GM19324 (cell line): ENCODE data around the gene C2CD5.
A peak's percentile ranks its signal among the peaks of the same experiment; 100 is the strongest.
"Not testable (repeated sequence)": the region's sequence is repeated elsewhere in the genome, so short reads cannot be mapped to it uniquely, and the experiment has no call there.

Experiments
- ATAC-seq: cut with Tn5 transposase; IDR thresholded peaks from one replicate; pipeline ENCODE4 v1.9.1; 2021; ENCODE audit warnings: mild to moderate bottlenecking, moderate library complexity; ENCODE audit not compliant: unreplicated experiment, low FRiP score

Gene C2CD5

DNA sequence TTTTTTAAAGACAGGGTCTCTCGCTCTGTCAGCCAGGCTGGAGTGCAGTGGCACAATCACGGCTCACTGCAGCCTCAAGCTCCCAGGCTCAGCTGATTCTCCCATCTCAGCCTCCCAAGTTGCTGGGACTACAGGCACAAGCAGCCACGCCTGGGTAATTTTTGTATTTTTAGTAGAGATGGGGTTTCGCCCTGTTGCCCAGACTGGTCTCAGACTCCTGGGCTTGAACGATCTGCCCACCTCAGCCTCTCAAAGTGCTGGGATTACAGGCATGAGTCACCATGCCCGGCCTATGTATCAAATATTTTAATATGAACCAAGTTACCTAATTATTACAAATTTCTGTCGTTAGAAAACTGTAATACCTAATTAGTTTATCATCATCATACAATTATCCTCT, 63.5 kb downstream of the C2CD5 start:
- not testable (repeated sequence) for ATAC-seq

- no peak for ATAC-seq
Observed at GRCh38 chr12:22480016-22480415, 64.3 kb downstream of the C2CD5 start.

- ATAC-seq: no peak
Observed at GRCh38 chr12:22477894-22478287, 66.5 kb downstream of the C2CD5 start.

GRCh38 chr12:22477166-22477893, 67.0 kb downstream of the C2CD5 start:
- ATAC-seq: no peak

DNA sequence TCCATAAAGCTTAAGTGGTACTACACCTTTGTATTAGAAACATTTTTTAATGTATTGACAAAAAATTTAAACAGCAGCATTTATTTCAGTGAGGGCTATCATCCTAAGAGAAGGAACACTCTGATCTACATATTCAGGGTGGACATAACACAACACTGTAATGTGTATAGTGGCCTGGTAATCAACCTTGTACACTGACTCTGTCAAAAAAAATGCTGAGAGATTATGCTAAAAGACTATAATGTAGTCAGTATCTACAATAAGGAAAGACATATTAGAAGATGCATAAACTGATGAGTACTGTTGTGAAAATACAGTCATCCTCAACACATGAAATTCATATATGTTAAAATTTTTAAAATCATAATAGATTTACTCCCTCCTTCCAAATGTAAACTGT, 68.2 kb downstream of the C2CD5 start:
- ATAC-seq: no peak

DNA sequence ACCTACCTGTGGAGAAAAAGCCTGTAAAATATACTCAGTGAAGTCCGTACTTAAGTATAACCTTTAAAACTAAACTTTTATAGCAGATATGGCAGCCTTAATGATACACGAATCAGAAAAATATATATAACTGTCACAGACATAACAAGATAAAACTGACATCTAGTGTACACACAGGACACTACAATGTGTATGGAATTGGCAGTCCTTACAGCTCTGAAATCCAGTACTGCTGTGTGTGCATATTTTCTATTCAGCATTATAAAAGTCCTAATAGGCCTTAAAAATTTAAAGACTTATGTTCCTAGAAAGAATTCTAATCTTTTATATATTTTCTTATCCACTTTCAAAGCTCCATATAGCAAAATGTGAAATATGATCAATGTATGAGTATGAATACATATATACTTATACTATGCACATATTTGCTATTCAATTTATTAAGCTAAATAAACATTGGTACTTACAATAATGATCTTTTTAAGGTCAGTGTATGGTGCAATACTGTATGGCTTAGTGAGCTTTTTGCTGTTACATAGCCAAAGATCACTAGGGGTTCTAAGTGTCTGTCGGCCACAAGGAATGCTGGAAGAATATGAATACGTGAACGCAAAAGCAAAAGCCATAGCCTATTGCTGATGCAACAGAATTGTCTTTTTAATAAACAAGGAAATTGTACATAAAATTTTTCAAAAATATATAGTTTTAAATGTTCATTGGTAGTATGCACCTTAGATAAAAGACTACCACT, 69.2 kb downstream of the C2CD5 start:
- no peak for ATAC-seq

DNA sequence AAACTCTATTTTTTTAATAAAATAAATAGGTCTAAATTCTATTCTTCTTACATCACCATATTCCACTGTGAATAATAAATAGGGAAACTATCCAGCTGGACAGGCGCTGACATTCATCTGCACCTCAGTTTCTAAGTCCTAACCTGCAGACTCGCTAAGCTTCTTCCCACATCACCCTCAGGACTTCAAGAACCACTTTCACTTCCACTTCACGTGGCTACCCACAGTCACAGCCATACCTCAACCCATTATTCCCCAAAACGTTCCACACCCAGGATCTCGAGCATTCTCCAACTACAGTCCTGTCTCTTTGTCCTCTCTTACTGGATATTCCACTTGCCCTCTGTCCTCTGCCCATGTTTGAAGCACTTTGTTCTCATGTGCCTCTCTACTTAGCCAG, 71.1 kb downstream of the C2CD5 start:
- ATAC-seq: no peak

GRCh38 chr12:22467190-22467589, 77.2 kb downstream of the C2CD5 start:
- no peak for ATAC-seq

DNA sequence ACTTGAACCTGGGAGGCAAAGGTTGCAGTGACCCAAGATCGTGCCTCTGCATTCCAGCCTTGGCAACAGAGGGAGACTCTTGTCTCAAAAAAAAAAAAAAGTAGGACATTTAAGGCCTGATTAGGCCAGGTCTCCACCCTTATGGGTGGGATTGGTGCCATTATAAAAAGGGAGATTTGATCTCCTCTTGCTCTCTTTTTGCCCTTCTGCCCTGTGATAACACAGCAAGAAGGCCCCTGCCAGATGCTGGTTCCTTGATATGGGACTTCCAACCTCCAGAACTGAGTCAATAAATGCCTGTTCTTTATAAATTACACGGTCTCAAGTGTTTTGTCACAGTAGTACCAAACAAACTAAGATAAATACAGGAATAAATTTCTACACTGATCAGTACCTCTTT, 81.0 kb downstream of the C2CD5 start:
- no peak for ATAC-seq

GRCh38 chr12:22461786-22462185, 82.6 kb downstream of the C2CD5 start:
- no peak for ATAC-seq

GRCh38 chr12:22459838-22460490, 84.4 kb downstream of the C2CD5 start:
- ATAC-seq: peak; percentile 75

DNA sequence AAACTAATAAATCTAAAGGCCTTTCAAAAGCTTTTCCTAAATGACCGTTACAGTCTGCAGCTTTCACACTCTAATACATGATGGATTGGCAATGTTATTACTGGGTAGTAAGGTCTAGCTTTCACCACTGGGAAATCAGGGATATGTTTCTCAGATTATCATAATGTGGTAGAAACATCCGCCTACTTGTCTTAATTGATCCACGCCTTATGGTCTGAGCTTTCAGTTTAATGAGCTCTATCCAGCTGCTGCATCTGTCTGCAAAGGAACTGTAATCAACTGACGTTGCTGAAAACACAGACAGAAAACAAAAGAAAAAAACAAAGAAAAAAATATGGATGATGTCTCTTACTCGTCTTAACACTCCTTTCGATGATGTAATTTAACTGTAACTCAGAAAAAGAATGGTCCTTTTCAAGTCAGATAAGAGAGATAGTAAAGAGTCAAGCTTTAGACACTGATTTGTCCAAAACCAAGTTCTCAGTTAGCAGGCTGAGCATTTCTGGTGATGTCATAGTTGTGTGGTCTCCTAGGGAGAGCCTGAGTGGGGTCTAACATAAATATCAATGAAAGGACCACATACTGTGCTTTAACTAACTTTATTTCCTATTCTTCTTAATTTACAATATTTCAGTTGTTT, 85.9 kb downstream of the C2CD5 start:
- no peak for ATAC-seq

- ATAC-seq: no peak
Observed at GRCh38 chr12:22457085-22457484, 87.3 kb downstream of the C2CD5 start.

DNA sequence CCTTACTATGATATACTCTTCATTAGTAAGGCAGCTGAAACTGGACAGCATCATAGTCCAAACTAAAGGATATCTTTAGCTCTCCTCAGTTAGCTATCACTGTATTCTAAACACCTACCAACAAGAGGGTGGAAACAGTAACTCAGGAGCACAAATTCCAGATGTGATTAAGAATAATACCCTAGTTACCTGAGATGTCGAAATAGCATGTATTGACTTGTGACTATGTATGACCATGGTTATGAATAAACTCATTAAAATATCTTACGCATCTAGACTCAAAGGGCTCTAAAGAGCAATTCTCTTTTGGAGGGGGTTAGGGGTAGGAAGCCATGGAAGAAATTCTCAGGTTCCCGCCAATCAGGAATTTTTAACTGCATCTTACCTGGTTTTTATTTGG, 90.8 kb downstream of the C2CD5 start:
- no peak for ATAC-seq

GRCh38 chr12:22447223-22447622, 97.1 kb downstream of the C2CD5 start:
- ATAC-seq: no peak

DNA sequence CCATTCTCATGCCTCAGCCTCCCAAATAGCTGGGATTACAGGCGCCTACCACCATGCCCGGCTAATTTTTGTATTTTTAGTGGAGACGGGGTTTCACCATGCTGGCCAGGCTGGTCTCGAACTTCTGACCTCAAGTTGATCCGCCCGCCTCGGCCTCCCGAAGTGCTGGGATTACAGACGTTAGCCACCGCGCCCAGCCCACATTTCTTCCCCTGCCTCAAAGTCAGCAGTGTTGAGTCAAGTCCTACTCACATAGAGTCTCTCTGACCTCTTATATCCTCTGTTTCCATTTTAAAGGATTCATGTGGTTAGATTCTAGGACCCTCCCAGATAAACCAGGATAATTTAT, 100.1 kb downstream of the C2CD5 start:
- ATAC-seq: not testable (repeated sequence)

DNA sequence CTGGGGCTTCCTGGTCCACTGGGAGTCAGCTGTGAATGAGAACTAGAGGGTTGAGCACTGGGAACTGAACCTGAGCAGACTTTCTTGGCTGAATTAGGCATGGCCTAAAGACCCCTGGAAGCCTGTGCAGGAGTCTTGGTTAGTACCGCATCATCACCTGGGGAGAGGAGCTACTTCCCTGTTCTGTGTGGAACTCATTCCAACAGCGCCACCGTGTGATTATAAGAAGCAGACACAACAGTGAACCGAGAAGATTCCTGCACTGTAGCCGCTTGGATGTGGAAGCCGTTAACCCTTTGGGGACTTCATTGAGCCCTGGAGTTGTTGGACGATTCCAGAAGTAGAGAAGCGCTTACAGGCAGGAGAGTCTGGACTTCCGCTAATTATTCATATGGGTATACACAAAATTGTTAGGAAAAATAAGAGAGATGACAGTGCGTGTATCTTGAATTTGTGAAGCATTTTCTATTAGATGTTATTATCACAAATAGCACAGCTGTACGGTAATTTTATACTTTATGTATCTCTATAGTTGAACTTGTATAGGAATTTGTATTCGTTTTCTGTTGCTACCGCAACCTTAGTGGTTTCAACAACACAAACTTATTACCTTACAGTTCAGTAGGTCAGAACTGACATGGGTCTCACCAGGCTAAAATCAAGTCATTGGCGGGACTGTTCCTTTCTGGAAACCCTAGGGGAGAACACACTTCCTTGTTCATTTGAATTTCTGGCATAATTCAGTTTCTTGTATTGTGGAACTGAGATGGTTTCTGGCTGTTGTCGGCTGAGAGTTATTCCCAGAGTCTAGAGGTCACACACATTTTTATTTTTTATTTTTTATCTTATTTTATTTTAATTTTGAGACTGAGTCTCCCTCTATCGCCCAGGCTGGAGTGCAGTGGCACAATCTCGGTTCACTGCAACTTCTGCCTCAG, 100.7 kb downstream of the C2CD5 start:
- peak; percentile 97 for ATAC-seq

DNA sequence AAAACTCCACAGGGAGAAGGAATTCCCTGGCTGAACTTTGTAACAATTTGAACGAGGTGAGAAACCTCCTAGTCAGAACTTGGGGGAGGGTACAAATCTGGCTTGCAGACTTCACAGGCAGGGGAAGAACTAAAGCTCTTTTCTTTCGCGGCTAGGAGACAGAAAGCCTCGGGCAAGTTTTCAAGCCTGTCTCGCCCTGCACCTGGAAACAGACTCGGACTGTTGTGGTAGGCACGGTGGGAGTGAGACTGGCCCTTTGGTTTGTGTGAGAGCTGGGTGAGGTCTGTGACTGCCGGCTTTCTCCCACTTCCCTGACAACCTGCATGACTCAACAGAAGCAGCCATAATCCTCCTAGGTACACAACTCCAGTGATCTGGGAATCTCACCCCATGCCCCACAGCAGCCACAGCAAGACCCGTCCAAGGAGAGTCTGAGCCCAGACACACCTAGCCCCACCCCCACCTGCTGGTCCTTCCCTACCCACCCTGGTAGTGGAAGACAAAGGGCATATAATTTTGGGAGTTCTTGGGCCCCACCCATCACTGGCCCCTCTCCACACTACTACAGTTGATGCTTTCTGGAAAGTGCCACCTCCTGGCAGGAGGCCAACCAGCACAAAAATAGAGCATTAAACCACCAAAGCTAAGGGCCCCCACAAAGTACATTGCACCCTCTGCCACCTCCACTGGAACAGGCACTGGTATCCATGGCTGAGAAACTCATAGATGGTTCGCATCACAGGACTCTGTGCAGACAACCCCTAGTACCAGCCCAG, 107.1 kb downstream of the C2CD5 start:
- ATAC-seq: no peak

DNA sequence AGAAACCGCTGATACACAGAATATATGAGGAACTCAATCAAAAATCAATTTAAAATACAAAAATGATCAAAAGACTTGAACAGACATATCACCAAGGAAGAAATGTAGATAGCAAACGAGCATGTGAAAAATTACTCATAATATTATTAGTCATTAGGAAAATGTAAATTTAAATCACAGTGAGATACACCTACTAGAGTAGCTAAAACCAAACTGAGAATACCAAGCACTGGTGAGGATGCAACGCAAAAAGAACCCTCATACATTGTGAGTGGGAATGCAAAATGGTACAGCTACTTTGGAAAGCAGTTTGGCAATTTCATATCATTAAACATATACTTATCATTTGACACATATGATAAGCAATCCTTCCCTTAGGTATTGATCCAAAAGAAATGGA, 108.8 kb downstream of the C2CD5 start:
- ATAC-seq: no peak
